GM19099 (cell line): ENCODE measurements around the gene RPS8.
A peak's percentile ranks its signal among the peaks of the same experiment; 100 is the strongest.

Source experiments
- POLR2A ChIP-seq: IDR thresholded peaks from 3 replicates; pipeline ENCODE4 v1.6.1; 2011; ENCODE audit warnings: low read depth; ENCODE audit not compliant: insufficient read length; ENCODE audit errors: extremely low read depth

The RPS8 gene

DNA sequence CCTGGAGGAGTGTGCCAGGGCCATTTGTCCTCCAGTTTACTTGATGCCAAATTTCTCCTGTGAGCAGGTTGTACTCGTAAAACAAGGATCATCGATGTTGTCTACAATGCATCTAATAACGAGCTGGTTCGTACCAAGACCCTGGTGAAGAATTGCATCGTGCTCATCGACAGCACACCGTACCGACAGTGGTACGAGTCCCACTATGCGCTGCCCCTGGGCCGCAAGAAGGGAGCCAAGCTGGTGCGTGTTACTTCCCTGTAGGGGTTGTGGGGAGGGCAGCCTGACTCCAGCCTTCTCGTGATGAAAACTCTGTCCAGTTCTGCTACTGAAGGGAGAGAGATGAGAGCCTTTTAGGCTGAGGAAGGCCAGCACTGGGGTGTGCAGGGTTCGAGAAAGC lies 2.2 kb downstream of the RPS8 start:
- no peak for TF ChIP-seq POLR2A

DNA sequence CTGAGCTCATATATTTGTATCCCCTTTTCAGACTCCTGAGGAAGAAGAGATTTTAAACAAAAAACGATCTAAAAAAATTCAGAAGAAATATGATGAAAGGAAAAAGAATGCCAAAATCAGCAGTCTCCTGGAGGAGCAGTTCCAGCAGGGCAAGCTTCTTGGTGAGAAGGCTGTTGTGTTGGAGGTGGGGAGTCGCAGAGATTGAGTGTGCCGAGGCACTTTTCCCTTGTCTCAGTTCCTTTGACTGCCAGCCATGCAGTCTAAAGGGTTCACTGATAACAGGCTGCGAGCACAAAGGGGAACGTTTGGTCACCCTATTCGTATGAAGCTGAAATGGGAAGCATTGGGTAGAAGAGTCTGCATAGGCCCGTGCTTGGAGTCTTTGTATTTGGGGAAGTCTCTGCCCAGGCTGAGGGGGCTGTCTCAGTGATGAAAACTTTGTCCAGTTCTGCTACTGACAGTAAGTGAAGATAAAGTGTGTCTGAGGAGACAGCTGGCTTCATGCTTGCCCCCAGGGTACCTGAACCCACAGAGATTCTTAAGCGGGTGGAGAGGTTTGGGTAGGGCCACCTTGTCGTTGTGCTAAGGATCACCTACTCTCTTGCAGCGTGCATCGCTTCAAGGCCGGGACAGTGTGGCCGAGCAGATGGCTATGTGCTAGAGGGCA lies 2.8 kb downstream of the RPS8 start:
- no peak for TF ChIP-seq POLR2A

DNA sequence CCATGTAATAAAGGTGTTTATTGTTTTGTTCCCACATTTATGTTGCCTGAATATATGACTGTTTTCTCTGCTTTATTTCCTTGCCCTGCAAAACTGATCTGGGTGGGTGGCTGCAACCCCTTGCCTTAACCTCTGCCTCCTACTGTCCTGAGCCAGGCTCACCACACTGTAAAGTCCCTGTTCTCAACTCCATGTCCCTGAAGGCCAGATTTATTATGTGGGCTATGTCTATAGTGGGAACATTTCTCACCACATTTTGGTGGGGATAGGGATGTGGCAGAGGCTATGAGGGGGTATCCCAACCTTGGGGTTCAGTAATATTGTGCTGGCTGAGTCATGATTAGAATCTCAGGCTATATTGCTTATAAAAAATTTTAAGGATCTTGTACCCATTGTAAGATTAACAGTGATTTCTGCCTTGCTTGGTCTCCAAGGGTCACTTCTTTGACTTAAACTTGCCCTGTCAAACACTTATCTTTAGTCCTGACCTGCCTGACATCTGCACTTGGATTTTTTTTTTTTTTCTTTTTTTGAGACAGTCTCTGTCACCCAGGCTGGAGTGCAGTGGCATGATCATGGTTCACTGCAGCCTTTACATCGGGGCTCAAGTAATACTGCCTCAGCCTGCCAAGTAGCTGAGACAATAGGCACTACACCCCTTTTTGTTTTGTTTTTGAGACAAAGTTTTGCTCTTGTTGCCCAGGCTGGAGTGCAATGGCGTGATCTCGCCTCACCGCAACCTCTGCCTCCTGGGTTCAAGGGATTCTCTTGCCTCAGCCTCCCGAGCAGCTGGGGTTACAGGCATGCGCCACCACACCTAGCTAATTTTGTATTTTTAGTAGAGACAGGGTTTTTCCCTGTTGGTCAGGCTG lies 3.6 kb downstream of the RPS8 start:
- no peak for TF ChIP-seq POLR2A

DNA sequence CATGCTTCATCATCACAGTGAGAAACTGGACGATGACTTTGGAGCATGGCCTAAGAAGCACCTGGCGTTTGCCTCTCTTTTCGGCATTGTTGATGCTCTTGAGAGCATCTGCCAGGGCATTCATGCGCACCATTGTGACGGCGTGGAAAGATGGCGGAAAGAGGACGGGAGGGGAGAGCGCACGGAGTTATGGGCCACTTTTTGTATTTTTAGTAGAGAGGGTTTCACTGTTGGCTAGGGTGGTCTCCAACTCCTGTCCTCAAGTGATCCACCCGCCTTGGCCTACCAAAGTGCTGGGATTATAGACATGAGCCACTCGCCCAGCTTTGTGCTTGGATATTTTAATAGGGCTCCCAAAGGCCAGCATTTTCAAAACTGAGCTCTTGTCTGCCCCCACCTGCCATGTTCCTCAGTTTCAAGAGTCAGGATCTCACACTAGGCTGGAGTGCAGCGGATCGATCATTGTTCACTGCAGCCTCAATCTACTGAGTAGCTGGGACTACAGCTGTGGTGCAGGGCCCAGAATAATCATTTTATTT lies 5.3 kb downstream of the RPS8 start:
- peak; percentile 35 for TF ChIP-seq POLR2A

DNA sequence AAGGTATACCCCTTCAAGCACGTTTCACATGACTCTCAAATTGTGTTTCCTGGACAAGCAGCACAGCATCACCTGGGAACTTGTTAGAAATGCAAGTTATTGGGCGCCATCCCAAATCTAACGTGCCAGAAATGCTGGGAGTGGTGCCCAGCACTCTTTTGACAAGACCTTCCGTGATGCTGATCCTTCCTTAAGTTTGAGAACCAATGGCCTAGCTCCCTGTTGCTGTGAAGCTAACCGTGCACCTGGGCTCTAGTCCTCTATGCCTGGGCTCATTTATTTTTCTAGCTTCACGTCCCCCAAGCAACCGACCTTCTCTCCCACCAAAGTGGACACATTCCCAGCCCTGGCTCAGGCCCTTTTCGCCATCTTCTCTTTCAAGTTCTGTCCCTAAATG lies 8.4 kb downstream of the RPS8 start:
- TF ChIP-seq POLR2A = no peak

DNA sequence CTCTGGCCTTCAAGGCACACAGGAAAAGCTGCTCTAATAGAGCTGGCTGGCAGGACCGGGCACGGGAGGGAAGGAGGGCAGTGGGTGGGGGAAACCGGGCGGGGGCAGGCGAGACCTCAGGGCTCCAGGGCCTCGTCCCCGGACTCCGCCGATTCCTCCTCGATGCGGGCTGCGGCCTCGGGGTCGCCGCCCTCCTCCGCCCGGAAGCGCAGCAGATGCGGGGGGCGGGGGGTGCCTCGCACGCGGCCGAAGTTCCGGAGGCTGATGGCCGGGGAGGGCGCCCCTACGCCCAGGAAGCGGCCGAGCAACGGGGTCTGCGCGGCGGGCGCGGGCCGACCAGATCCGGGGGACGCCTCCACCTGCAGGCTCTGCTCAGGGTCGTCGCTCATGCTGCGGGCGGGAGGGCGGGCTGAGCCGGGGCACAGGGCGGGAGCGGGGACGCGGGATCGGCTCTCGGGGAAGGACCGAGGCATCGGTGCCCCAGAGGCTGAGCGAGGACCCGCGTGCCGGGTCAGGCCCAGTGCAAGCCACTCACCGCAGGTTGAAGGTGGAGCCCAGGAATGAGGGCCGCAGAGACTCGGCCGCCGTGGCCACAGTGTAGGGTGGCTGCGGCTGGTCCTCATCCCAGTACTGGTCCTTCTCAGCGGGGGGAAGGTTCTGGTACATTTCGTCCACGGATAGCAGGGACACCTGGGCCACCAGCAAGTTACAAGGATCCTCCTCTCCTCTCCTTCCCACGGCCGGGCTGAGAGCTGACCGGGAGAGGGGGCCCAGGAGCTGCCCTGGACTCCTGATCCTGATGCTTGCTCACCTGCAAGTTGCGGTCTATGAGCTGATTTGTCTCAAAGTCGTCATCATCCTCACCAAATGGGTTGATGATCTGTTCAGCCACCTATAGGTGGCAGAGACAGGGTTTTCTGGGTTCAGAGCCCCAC lies 9.0 kb downstream of the RPS8 start:
- peak; percentile 62 for TF ChIP-seq POLR2A

DNA sequence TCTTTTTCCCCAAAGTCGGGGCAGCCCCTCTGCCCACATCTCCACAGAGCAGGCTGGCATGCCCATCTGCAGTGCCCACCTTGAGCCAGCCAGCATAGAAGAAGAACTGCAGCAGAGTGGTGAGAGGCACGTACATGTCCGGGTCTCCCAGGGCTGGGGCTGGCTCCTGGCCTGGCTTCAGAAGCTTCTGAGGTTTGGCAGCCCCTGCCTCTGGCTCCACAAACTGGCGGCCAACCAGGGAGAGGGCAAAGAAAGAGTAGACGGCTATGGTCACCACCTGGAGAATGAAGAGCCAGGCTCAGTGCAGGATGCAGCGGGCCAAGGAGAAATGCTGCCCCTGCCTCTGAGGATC lies 9.7 kb downstream of the RPS8 start:
- no peak for TF ChIP-seq POLR2A

DNA sequence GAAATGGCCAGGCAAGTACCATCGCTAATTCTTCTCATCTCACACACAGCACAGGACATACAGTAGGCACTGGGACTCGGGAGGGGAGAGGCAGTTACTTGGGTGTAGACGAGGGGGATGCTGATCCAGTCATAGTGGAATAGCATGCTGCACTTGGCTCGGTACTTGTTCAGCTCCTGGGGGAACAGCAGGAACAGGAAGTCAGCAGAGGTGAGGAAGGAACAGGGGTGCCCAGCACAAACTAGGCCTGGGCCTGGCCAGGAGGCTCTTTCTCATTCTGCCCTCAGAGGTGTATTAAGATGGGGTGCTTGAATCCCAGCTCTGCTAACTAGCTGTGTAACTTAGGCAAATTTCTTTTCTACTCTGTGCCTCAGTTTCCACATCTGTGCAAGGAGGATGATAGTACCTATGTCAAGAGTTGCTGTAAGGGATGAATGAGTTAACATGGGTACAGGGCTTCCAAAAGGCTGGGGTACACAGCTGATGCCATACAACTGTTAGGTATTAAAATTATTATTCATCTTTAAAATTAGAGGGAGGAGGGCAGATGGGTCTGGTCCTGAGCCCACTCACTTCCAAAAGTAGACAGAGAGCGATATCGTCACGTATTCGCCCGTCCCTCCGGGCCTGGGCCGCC lies 10.3 kb downstream of the RPS8 start:
- no peak for TF ChIP-seq POLR2A

DNA sequence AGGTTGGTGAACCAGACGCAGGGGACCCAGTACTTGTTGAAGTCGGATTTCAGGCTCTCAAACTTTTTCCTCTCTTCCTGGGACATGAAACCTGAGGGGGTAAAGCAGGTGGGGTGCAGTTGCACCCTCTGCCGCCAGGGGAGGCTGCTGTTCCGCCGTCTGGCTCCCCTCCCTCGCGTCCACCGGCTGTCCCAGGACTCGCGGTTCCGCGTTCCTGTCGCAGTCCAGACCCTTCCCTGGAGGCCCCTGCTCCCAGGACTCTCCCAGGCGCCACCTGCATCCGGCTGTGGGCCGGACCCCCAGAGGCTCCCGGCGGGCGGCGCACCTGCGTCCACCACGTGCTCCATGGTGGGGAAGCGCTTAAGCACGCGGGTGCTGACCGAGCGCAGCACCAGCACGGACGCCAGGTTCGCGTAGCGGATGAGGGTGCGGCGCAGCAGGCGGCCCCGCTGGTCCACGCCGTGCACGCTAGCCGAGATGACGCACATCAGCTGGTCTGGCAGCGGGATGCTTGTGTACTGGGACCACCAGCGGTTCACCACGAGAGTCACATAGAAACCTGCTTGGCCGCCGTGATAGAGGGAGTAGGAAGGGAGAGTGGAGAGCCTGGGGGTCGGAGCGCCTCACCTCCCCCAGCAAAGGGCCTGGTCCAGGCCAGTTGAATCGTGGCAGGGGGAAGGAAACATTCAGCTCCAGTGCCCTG lies 10.9 kb downstream of the RPS8 start:
- TF ChIP-seq POLR2A = peak; percentile 43

DNA sequence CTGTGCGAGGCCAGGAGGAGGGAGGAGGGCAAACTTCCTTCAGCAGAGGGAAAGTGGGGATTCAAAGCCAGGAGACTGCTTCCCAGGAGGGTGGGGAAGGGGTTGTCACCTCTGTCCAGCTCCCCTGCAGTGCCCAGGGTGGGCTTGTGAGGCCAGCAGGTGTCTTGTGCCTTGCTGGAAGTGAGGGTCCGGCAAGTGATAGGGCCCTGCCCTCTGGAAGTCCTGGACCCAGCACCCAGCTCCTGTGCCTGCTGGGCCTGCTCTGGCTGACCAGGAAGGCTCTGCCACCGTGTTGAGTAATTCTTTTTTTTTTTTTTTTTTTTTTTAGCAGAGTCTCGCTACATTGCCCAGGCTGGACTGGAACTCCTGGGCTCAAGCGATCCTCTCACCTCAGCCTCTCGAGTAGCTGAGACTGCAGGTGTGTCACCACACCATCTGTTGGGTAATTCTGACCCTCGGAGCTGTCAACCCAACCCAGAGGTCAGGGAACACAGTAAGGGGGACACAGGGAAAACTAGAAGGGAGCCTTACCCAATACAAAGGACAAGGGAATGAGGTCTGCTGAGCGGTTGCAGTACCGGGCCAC lies 11.6 kb downstream of the RPS8 start:
- TF ChIP-seq POLR2A = no peak

DNA sequence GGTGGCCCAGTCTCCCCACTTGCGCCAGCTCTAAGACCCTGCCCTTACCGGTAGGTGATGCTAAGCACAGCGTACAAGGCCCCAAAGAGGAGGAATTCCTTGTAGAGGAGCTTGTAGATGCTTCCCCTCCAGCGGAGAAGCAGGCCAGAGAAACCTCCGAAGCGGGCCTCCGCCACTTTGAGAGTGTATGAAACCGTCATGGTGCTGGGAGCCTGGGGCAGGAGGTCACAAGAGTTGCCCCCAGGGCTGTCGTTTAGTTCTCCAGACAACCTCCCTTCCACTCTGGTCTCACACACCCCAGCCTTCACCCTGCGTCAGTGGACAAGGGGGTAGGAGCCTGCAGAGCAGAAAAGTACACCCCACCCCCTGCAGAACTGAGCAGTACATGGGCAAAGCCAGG lies 12.2 kb downstream of the RPS8 start:
- no peak for TF ChIP-seq POLR2A

DNA sequence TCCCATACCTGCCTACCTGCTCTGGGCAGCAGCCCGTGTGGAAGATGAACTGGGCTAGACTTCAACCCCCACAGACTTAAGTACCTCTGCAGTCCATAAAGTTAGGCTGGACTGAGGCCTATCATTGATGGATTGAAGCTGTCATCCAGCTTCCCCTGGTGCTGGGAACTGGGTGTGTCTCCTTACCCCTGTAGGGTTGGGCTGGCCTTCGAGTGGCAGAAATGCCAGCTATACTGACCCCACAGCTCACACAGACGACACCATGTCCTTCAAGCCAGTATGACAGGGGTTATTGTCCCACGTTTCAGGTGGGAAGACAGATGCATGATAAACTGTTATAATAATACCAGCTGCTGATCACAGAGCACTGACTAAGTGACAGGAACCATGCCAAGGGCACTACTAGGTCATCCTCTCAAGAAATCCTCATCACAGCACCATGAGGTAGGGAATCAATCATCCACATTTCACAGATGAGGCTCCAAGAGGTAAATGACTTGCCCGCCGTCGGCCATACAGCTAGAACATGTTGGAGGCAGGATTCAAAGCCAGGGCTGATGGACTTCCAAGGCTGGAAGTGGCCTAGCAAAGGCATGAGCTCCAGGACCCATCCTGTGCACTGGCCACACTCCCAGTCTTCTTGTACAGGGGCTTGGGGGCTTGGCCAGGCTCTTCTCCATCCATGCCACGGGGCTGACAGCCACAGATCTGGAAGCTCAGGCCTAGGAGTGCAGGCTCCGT lies 12.9 kb downstream of the RPS8 start, which contains the start of gene BEST4:
Gene BEST4, minus strand, starts transcription at position 51 of the 741 bp plus-strand sequence. CDS start 465 bp downstream, outside the sequence.
- TF ChIP-seq POLR2A = no peak

DNA sequence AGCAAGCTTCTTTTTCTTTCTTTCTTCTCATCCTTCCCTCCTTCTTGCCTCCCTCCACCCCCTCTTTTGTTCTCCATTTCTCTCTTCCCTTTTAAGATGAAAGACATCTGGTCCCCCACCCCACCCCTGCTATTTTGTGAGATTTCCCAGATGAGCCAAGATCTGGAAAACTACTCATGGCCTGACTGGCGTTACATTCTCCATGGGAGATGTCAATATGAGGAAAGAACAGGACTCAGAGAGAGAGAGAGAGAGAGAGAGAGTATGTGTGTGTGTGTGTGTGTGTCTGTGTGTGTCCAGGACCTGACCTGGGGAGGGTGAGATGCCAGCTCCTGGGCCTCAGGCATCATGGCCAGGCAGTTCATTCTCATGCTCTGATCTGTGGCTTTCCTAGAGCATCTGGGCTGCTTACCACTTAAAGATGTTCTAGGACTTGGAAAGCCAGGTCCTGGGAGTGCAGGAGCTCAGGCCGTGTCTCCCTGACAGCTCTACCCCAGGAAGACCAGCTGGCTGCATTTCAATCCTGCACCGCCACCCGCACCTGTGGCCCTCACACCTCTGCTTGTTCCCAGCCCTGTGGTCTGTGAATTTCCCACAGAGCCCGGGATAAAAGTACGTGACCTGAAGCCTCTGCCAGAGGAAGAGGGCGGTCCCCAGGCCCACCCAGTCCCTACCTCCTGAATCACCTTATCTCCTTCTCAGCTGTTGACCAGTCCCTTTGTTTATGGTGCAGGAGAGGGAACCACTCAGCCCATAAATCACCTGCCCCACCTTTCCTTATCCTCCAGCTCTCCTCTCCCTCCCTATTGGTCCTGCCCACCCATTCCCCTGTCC lies 15.8 kb downstream of the RPS8 start:
- TF ChIP-seq POLR2A = no peak
